GM12892 (cell line): Measurements from ENCODE around the gene WASF1.
A peak's percentile ranks its signal among the peaks of the same experiment; 100 is the strongest.

Experiments
- DNase-seq: peaks from one replicate; pipeline ENCODE4 v3.0.0; 2011; ENCODE audit not compliant: insufficient read length
- FAIRE-seq: peaks from 2 replicates; lab custom pipeline; 2011; peaks lifted over from hg19 to GRCh38; lab: Jason Lieb, UNC
- POLR2A ChIP-seq: IDR thresholded peaks from 2 replicates; pipeline ENCODE4 v1.6.1; 2011; ENCODE audit warnings: low read depth, low read length, control low read depth
- POLR2AphosphoS5 ChIP-seq: IDR thresholded peaks from 2 replicates; pipeline ENCODE4 v1.6.1; 2011; ENCODE audit warnings: low read depth, low read length, control low read depth
- TAF1 ChIP-seq: IDR thresholded peaks from 2 replicates; pipeline ENCODE4 v1.6.1; 2011; ENCODE audit warnings: low read depth, mild to moderate bottlenecking, control low read depth, low read length, borderline replicate concordance

WASF1 gene

GRCh38 chr6:110188791-110189190 lies 9.3 kb upstream of the WASF1 start:
- FAIRE-seq (no peak), DNase-seq (no peak)
- no peak for TF ChIP-seq TAF1
- TF ChIP-seq POLR2A = no peak
- no peak for TF ChIP-seq POLR2AphosphoS5

GRCh38 chr6:110185879-110186278 lies 6.4 kb upstream of the WASF1 start:
- FAIRE-seq (peak; percentile 66), DNase-seq (no peak)
- TF ChIP-seq TAF1 = no peak
- no peak for TF ChIP-seq POLR2AphosphoS5
- TF ChIP-seq POLR2A = no peak

- no peak for FAIRE-seq
- TF ChIP-seq POLR2AphosphoS5 (no peak), TAF1 (no peak), POLR2A (no peak)
Observed at GRCh38 chr6:110183292-110183885, 3.9 kb upstream of the WASF1 start.

GRCh38 chr6:110181131-110182030 lies 1.9 kb upstream of the WASF1 start:
- FAIRE-seq (peak; percentile 82), DNase-seq (no peak)
- TF ChIP-seq TAF1 (no peak), POLR2AphosphoS5 (no peak), POLR2A (no peak)

More at GRCh38 chr6:110183292-110183885, 3.9 kb upstream of the WASF1 start:
- DNase-seq = no peak

DNA sequence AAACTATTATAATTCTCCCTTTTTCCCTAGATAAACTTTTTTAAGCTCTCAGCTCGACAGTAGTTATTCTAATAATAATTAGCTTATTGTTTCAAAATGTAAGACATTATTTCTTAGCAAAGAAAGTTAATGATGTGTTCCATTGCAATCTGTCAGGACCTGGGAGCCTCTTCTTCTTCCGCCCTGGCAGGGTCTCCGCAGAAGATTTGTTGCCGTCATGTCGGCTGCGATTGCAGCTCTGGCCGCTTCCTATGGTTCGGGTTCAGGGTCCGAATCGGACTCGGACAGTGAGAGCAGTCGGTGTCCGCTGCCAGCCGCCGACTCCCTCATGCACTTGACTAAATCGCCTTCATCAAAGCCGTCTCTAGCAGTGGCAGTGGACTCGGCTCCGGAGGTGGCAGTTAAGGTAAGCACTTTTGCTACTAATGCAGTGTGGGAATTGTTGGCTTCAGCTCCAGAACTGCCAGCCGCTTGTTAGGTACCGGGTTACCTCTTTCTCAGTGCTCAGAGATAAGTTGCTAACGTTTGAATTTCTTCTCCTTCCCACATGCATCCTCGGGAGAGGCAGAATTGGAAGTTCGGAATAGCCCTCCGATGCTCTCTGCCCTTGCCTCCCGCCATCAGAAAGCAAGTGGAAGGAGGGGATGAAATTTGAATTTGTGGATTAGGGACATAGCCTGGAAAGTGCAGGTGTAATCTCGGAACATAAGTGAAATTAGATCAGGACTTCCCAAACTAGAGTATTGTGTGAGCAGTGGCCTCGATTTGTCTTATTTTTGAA lies 948 bp upstream of the WASF1 start, which contains the start of gene CDC40:
CDC40 (plus strand) TSS at position 200 of the 781 bp plus-strand sequence; CDS start at position 218, 18 bp downstream.
- FAIRE-seq = peak; percentile 67
- TF ChIP-seq POLR2AphosphoS5 = peak; percentile 66
- TF ChIP-seq POLR2A = peak; percentile 78
- no peak for TF ChIP-seq TAF1

GRCh38 chr6:110178626-110179405 lies 654 bp downstream of the WASF1 start:
- FAIRE-seq (peak; percentile 90), DNase-seq (no peak)
- TF ChIP-seq POLR2AphosphoS5 (no peak), TAF1 (no peak), POLR2A (no peak)

More for the DNA sequence above, 948 bp upstream of the WASF1 start, which contains the start of gene CDC40:
- peak; percentile 28 for DNase-seq

DNA sequence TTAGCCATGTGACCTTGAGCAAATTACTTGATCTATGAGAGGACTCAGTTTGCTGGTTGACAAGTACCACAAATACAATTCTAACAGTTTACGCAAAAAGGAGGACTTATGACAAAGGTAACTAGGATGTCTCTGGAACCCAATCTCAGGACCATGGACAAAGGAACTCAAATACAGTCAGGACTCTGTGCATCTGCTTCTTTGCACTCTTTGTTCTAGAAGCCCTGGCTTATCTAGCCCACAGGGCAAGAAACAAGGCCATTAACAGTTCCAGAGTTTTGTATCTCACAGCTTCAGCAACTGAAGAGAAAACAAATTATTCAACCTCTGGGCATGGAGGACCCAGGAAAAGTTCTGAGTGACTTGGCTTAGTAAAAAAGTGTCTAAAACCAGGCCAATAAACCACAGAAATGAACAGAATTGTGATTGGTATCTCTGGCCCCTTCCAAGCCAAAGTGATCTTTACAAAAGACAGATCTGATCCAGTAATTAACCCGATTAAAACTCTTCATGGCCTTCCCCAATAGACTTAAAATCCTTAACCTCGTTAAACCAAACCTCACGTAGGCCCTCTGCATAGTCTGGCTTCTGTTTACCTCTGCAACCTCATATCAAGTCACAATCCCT lies 5.9 kb downstream of the WASF1 start:
- DNase-seq (no peak), FAIRE-seq (no peak)

DNA sequence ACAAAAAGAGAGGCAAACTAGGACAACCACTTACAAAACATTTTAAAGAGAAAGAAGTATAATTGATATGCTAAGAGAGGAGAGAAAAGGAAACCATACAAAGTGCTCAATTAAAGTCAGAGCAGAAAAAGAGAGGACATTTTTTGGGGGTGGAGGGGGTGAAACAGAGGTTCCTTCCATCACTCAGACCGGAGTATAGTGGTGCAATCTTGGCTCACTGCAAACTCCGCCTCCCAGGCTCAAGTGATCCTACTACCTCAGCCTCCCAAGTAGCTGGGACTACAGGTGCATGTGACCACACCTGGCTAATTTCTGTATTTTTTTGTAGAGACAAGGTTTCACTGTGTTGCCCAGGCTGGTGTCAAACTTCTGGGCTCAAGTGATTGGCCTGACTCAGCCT lies 9.4 kb downstream of the WASF1 start:
- TF ChIP-seq TAF1 = no peak
- no peak for TF ChIP-seq POLR2AphosphoS5
- TF ChIP-seq POLR2A = no peak
- DNase-seq = no peak

More for the DNA sequence above, 5.9 kb downstream of the WASF1 start:
- no peak for TF ChIP-seq POLR2A
- TF ChIP-seq TAF1 = no peak
- TF ChIP-seq POLR2AphosphoS5 = no peak

DNA sequence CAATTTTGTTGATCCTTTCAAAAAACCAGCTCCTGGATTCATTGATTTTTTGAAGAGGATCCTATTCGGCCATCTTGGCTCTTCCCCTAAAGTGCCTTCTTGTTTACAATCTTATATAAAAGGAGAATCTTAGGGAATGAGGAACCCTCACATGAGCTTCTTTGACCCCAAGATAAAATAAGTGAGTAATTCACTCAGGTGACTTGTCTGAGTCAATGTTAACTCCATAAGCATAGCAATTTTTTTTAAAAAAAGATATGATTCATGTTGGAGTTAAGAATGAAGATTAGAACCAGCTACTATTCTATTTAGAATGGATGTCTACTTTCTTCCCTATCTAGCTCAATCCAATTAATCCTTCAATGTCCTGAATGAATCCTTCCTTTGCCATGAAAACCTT lies 21.0 kb downstream of the WASF1 start:
- no peak for FAIRE-seq
- DNase-seq = no peak
- TF ChIP-seq TAF1 (no peak), POLR2AphosphoS5 (no peak), POLR2A (no peak)

More for the DNA sequence above, 9.4 kb downstream of the WASF1 start:
- FAIRE-seq = no peak

DNA sequence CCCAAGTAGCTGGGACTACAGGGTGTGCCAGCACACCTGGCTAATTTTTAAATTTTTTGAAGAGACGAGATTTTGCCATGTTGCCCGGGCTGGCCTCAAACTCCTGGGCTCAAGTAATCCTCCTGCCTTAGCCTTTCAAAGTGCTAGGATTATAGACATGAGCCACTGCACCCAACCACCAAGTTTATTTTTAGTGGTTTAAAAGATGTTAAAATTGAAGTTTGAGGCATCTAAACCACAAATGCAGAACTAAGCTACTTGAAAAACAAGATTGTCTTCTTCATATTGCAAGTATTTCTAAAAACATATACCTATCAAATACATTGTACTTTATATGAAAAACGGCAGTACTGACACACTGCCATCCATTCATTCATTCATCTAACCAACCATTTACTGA lies 31.6 kb downstream of the WASF1 start:
- FAIRE-seq (no peak), DNase-seq (no peak)
- TF ChIP-seq TAF1 (no peak), POLR2A (no peak), POLR2AphosphoS5 (no peak)
